DMS153 treated with DMSO at 0.1 percent for 48 hours (cell line): Measurements from ENCODE around the gene PALS1.
A peak's percentile ranks its signal among the peaks of the same experiment; 100 is the strongest.
"Not testable (repeated sequence)": the region's sequence is repeated elsewhere in the genome, so short reads cannot be mapped to it uniquely, and the experiment has no call there.

Experiments
- DNase-seq: peaks from one replicate; lab custom pipeline; 2025; ENCODE audit not compliant: unreplicated experiment; lab: John Stamatoyannopoulos, UW

PALS1 gene

GRCh38 chr14:67257906-67258305, 16.7 kb downstream of the PALS1 start:
- DNase-seq, result no peak

DNA sequence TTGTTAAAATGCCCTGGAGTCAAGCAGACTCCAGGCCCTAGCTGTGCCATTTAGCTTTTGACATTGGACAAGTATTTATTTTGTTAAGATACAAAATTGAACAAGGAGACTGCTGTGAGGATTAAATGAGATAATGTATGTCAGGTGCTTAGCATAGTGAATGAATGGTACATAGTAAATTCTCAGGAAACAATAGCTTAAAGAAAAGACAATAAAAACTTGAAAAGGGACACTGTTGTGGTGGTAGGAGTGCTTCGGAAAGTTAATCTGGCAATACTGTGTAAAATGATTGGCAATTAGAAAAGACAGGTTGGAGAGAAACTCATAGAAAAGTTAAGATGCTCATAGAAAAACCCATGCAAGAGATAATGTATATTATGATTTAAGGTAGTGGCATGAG, 19.7 kb downstream of the PALS1 start:
- no peak for DNase-seq

GRCh38 chr14:67263499-67264149, 22.4 kb downstream of the PALS1 start:
- no peak for DNase-seq

GRCh38 chr14:67265131-67265530, 23.9 kb downstream of the PALS1 start:
- no peak for DNase-seq

DNA sequence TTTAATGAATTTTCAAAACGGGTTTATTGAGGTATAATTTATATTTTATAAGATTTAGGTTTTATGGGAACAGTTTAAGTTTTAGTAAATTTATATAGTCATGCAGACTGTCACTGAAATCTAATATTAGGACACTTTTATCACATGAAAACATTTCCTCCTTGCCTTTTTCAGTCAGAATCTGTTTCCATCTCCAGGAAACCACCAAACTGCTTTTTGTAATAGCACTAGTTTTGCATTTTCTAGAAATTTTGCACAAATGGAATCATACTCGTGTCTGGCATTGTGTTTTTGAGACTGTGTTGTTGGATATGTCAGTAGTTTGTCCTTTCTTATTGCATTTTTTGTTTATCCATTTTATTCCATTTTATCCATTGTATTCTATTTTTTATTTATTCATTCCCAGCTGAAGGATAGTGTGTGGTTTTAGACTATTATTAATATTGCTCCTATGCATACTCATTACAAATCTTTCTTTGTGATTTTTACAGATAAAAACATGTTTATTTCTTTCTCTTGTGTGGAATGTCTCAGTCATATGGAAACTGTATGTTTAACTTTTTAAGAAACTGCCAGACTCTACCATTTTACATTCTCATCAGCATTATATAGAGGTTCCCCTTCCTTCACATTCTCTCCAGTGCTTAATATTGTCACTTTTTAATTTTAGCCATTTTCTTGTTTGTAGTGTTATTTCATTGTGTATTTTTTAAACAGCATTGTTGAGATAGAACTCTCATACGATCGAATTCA, 26.5 kb downstream of the PALS1 start:
- no peak for DNase-seq

GRCh38 chr14:67268426-67269150, 27.4 kb downstream of the PALS1 start:
- DNase-seq, result no peak

GRCh38 chr14:67269298-67270060, 28.2 kb downstream of the PALS1 start:
- no peak for DNase-seq

DNA sequence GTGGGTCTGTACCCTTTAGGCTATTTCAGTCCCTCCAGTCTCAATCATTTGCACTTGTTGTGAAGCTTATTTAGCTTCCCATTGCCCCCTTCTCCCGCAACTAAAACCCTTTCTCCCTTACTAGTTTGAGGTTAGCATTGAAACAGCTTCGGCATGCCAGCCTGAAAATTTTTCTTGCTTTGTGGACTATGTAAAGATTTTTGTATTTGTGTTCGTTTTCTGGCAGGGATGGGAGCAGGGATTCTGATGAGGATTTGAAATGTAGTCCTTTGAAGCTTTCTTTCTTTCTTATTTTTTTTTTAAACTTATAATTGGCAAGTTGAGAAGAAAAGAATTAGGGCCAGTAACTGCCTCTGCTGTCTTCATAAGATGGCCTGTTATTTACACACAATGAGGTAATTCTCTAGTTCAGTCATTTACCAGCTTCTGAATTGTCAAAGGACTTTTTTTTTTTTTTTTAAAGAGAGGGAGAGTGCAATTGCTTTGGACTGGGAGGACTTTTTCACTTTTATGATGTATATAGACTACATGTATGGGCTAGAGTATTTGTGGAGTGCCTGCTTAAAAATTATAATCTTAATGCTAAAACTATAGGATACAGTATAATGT, 29.0 kb downstream of the PALS1 start:
- DNase-seq, result no peak

GRCh38 chr14:67270933-67271332, 29.7 kb downstream of the PALS1 start:
- DNase-seq, result no peak

- not testable (repeated sequence) for DNase-seq
Observed at GRCh38 chr14:67273281-67273680, 32.0 kb downstream of the PALS1 start.

GRCh38 chr14:67276131-67276530, 34.9 kb downstream of the PALS1 start:
- DNase-seq, result no peak

DNA sequence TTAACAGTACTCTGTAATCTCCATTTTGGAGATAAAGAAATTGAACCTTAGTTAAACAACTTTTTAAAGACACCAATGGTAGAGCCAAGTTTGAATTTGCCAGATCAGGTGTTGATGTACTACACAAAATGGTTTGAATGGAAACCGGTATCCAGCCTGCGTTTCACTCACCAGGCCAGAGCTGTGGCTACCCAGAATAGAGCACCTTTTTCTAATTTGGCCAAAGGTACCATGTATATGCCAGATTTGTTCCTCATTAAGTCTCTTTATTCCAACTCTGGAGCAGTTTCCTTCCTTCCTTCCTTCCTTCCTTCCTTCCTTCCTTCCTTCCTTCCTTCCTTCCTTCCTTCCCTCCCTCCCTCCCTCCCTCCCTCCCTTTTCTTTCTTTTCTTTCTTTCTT, 39.3 kb downstream of the PALS1 start:
- DNase-seq, result no peak

DNA sequence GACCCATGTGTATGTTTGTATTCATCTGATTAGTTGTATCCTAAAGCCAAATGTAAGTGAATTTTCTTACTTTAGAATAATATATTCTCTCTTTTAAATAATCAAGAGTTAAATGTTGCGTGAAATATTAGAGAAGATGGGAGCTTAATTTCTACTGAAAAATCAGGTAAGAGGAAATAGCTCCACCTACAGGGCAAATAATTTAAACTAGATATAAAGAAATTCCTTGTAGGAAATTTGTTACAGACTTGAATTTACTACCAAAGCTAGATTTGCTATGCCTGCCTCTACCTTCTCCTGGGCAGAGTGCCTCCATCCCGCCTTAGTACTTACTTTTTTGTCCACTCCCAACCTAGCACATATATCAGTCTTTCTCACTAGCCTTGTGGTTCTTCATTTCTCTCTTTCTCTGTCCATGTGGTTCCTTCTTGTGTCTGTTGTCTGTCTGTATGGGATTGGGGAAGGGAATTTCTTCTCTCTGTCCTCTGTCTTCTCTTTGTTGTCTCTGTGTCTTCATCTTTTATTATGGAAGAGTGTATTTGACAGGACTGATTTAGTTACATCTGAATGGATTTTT, 44.7 kb downstream of the PALS1 start:
- peak; percentile 38 for DNase-seq
